Adrenal gland (tissue), 5 donors: ENCODE results near the gene DOK3.

ENCODE experiments used
- POLR2A ChIP-seq, 2 donors: fragments of 450-650 bp; IDR thresholded peaks; one replicate each; pipeline ENCODE4 v1.6.1; 2017; ENCODE audit warnings: antibody characterized with exemption in 2 of 2, mild to moderate bottlenecking in 2 of 2, moderate library complexity in 1 of 2
- TF ChIP-seq, protein P1 (sequence below), 6 experiments: fragments of 450-650 bp in 4 of 6; fragments of 200-600 bp in 2 of 6; sonication (generic) in 1 of 6; IDR thresholded peaks; 1 replicate in 5 of 6; 2 replicates in 1 of 6; pipeline versions ENCODE4 v1.5.1 to v1.8.0; 2016 to 2021; ENCODE audit warnings: antibody characterized with exemption in 6 of 6, mild to moderate bottlenecking in 2 of 6, moderate library complexity in 1 of 6
- donor health status: DM: no; HTN: no; CAD: no.

DNA sequence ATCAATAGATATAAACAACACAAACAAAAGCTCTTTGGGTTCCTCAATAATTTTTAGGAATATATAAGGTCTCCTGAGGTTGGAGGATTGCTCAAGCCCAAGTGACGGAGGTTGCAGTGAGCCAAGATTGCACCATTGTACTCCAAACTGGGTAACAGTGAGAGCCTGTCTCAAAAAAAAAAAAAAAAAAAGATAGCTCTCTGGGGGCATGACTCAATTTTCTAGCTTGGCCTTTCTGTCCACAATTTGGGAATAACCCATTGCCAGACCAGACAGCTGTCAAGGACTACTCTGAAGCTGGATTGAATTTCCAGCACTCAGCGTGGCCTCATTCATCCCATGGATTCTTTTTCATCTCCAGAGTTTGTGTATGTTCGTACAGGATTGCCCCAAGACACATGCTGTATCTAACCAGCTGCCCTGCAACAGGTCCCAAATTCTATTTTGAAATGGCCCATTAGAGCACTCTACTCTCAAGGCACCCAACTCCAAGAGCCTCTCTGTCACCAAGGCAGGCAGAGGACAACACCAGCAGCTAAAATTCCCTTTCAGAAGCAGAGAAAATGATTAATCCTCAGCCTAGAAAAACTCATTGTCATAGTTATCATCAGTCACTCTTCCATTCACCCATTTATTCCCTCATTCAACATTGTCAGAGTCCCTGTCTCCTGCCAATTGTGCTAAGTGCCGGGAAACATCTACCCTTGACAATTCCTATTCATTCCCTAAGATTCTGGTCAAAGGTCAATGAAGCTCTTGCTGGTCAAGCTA, 36.0 kb upstream of the DOK3 start:
- TF ChIP-seq, protein P1, sequence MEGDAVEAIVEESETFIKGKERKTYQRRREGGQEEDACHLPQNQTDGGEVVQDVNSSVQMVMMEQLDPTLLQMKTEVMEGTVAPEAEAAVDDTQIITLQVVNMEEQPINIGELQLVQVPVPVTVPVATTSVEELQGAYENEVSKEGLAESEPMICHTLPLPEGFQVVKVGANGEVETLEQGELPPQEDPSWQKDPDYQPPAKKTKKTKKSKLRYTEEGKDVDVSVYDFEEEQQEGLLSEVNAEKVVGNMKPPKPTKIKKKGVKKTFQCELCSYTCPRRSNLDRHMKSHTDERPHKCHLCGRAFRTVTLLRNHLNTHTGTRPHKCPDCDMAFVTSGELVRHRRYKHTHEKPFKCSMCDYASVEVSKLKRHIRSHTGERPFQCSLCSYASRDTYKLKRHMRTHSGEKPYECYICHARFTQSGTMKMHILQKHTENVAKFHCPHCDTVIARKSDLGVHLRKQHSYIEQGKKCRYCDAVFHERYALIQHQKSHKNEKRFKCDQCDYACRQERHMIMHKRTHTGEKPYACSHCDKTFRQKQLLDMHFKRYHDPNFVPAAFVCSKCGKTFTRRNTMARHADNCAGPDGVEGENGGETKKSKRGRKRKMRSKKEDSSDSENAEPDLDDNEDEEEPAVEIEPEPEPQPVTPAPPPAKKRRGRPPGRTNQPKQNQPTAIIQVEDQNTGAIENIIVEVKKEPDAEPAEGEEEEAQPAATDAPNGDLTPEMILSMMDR (IDR thresholded peaks at IDR 0.05) = no peak
- TF ChIP-seq POLR2A (IDR thresholded peaks at IDR 0.05) = peak in 1 of 2 donors; percentile 10
